Measurements from ENCODE around the gene UNC45A.

UNC45A gene

DNA sequence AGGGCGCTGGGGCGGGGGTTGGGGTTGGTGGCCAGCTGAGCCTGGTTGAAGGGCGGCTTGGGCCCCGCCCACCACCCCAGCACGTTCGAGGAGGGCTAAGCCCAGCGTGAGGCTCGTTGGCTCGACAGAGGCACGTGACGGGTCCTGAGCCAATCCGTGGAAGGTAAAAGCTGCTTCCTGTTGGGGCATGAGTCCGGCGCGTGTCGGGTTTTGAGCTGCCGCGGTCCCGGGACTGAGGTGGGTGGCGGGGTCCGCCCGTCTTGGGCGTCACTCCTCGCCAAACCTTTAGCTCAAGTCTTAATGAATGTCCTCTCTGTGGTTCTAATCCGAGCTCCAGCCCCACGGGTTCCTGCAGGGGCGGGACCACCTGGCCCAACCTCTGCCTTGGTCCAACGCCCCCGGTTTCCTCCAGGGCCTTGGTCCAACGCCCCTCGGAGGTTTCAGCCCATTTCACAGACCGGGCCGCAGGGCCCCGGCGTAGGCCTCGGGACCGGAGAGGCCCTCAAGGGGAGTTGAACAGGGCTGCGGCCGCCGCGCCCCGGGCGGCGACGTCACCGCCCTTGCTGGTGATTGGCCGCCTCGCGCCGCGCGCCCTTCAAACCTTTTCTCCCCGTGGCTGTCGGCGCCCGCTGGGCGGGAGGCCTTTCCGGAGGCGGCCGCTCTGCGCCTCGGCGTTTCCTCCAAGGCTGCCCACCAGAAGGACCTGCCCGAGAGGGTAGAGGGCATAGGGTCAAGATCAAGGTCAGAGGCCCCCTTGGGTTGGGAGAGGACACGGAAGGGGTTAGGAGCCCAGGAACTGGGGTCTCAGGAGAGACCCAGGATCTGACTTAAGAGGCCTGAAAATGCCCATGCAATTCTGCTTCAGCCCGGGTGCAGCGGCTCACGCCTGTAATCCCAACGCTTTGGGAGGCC, 19.9 kb downstream of the UNC45A start, which contains the start of gene RCCD1:
RCCD1 (plus strand) TSS at position 173 of the 912 bp plus-strand sequence. CDS start 1,851 bp downstream, outside the sequence.
- peak within 1 kb of the TSS; percentile 68 for H3K4me3 ChIP-seq (ENCODE audit: low read depth, low read length)
- TF ChIP-seq, protein P1, sequence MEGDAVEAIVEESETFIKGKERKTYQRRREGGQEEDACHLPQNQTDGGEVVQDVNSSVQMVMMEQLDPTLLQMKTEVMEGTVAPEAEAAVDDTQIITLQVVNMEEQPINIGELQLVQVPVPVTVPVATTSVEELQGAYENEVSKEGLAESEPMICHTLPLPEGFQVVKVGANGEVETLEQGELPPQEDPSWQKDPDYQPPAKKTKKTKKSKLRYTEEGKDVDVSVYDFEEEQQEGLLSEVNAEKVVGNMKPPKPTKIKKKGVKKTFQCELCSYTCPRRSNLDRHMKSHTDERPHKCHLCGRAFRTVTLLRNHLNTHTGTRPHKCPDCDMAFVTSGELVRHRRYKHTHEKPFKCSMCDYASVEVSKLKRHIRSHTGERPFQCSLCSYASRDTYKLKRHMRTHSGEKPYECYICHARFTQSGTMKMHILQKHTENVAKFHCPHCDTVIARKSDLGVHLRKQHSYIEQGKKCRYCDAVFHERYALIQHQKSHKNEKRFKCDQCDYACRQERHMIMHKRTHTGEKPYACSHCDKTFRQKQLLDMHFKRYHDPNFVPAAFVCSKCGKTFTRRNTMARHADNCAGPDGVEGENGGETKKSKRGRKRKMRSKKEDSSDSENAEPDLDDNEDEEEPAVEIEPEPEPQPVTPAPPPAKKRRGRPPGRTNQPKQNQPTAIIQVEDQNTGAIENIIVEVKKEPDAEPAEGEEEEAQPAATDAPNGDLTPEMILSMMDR (IDR thresholded peaks at IDR 0.05; ENCODE audit: control insufficient read depth, extremely low read depth, insufficient read depth): no peak
- DNase-seq (ENCODE audit: low read depth): peak; percentile 89

DNA sequence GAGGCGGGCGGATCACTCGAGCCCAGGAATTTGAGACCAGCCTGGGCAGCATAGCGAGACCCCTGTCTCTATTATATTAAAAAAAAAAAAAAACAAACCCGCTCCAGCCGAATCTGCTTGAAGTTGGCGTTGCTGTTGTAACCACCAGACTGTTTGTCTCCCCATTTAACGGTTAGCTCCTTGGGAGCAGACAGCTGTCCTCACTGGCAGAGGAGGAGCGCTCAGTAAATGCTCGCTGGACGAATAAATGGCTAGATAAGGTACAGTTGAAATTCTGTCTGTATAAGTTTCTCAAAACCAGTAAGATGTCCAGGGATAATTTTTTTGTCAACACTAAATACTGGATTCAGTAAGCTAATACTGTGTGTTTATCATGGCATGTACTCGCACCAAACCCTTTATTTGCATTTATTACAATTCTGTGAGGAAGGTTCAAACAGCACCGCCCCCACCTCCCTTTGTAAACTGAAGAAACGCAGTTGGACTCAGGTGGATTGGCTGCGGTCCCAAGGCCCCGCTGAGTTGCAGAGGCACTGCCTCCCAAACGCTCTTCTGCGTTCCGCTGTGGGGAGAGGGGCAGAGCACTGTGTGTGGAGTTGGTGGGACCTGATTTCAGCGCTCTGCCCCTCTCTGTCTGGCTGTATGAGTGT, 20.7 kb downstream of the UNC45A start:
- no peak for DNase-seq (ENCODE audit: low read depth)
- peak overlapping the region; percentile 68 for H3K4me3 ChIP-seq (ENCODE audit: low read depth, low read length)
- TF ChIP-seq, protein P1 (IDR thresholded peaks at IDR 0.05; ENCODE audit: control insufficient read depth, extremely low read depth, insufficient read depth): no peak

DNA sequence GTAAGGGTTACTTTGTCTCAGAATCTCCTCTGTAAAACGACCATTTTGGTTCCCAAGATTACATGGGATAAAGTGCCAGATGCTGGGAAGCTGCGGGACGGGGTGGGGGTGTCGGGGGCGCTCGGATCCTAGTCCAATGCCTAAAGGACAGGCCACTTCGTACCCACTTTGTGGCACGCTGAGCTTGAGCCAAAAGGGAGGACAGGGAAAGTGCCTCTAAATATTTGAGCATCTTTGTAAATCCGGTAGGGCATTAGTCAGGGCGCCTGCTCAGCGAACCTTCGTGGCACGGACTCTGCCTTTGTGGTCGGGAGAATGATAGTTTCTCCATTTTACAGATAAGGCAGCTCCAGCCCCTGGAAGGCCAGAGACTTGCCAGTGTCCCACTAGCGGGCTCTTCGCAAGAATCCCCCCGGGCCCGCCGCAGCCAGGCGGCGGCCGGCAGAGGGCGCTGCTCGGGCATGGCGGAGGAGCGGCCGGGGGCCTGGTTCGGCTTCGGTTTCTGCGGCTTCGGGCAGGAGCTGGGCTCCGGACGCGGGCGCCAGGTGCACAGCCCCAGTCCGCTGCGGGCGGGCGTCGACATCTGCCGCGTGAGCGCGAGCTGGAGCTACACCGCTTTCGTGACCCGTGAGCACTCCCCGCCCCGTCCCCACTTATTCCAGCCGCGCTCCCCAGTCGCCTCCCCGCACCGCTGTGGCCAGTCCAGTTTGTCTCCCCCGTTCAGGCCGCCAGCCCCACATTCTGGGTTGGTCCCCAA, 21.4 kb downstream of the UNC45A start:
- DNase-seq (ENCODE audit: low read depth): no peak
- TF ChIP-seq, protein P1 (IDR thresholded peaks at IDR 0.05; ENCODE audit: control insufficient read depth, extremely low read depth, insufficient read depth): peak; percentile 88

DNA sequence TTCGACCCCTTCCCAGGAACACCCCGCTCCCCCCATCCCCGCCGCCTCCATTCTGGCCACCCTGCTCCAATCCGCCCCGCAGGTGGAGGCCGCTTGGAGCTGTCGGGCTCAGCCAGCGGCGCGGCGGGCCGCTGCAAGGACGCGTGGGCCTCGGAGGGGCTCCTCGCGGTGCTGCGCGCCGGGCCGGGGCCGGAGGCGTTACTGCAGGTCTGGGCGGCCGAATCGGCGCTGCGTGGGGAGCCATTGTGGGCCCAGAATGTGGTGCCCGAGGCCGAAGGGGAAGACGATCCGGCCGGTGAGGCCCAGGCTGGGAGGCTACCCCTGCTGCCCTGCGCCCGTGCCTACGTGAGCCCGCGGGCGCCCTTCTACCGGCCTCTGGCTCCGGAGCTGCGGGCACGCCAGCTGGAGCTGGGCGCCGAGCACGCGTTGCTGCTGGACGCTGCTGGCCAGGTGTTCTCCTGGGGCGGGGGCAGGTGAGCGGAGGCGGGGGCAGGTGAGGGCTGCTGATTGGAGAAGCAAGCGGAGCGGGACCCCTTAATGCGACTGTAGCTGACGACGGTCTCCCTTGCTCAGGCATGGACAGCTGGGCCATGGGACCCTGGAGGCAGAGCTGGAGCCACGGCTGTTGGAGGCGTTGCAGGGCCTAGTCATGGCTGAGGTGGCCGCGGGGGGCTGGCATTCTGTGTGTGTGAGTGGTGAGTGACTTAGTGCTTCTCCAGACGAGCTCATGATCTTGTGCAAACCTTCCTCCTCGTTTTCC, 22.1 kb downstream of the UNC45A start:
- TF ChIP-seq, protein P1 (IDR thresholded peaks at IDR 0.05; ENCODE audit: control insufficient read depth, extremely low read depth, insufficient read depth): no peak
- DNase-seq (ENCODE audit: low read depth): no peak
- peak overlapping the region; percentile 68 for H3K4me3 ChIP-seq (ENCODE audit: low read depth, low read length)

More for the DNA sequence above, 21.4 kb downstream of the UNC45A start:
- peak overlapping the region; percentile 68 for H3K4me3 ChIP-seq (ENCODE audit: low read depth, low read length)

DNA sequence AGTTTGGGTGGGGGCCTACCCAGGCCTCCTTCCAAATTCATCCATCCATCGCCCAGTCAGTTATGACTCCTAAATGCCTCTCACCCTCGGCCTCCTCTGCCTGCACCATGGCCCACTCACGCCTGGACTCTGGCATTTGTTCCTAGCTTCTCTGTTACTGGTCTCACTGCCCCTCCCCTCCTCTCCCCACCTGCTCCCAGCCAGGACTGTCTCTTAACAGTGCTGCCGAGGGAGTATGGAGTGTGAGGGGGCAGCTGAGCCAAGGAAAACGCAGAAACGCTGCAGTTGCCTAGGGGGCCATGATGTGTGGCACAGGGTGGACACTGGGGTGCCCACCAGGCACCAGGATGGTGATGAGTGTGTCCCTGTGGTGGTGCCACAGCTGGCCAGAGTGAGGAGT, 22.7 kb downstream of the UNC45A start:
- TF ChIP-seq, protein P1 (IDR thresholded peaks at IDR 0.05; ENCODE audit: control insufficient read depth, extremely low read depth, insufficient read depth): no peak
- DNase-seq (ENCODE audit: low read depth): no peak
- peak overlapping the region; percentile 68 for H3K4me3 ChIP-seq (ENCODE audit: low read depth, low read length)

DNA sequence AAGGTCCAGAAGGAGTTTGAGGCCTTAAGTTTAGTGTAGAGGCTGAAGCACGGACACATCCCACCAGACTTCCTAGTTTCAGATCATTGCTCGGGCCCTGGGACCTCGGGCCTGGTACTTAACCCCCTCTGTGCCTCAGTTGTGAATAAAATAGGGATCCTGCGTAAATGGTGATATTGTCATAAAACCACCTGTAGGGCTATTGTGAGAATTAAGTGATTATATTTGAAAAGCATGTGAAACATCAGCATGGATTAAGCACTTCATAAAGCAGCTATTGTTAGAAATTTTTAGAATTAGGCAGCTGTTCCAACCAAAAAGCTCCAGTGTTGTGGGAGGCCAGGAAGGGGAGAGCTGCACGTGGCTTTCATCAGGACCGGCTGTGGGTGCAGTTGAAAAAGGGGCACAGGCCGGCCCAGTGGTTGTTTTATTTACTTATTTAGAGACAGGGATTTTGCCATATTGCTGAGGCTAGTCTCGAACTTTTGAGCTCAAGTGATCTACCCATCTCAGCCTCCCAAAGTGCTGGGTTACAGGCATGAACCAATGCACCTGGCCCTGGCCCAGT, 24.0 kb downstream of the UNC45A start:
- no peak for DNase-seq (ENCODE audit: low read depth)
- TF ChIP-seq, protein P1 (IDR thresholded peaks at IDR 0.05; ENCODE audit: control insufficient read depth, extremely low read depth, insufficient read depth): no peak
- H3K4me3 ChIP-seq (ENCODE audit: low read depth, low read length): no peak overlapping the region
